GM19395 (cell line): ENCODE measurements around the gene KLHL17.
"Not testable (repeated sequence)": the region's sequence is repeated elsewhere in the genome, so short reads cannot be mapped to it uniquely, and the experiment has no call there.

ENCODE experiments used
- ATAC-seq: cut with Tn5 transposase; IDR thresholded peaks from one replicate; pipeline ENCODE4 v1.9.1; 2021; ENCODE audit warnings: mild to moderate bottlenecking, moderate library complexity; ENCODE audit not compliant: unreplicated experiment

The KLHL17 gene

GRCh38 chr1:966135-966703, 5.8 kb downstream of the KLHL17 start, which contains the start of gene PLEKHN1:
Gene PLEKHN1 (plus strand): TSS chr1:966482. CDS start chr1:966532, 50 bp downstream.
- peak; percentile 25 for ATAC-seq

GRCh38 chr1:966704-967300, 6.4 kb downstream of the KLHL17 start:
- ATAC-seq, result peak; percentile 69

GRCh38 chr1:967466-968343, 7.3 kb downstream of the KLHL17 start:
- no peak for ATAC-seq

- ATAC-seq, result no peak
These were observed 9.0 kb downstream of the KLHL17 start for GRCh38 chr1:969260-969855.

- no peak for ATAC-seq
These were observed 10.0 kb downstream of the KLHL17 start for GRCh38 chr1:970242-970972.

GRCh38 chr1:970973-971730, 10.8 kb downstream of the KLHL17 start:
- ATAC-seq, result no peak

- no peak for ATAC-seq
These were observed 11.5 kb downstream of the KLHL17 start for GRCh38 chr1:971751-972506.

GRCh38 chr1:972726-973458, 12.5 kb downstream of the KLHL17 start:
- ATAC-seq, result no peak

- ATAC-seq, result no peak
These were observed 13.3 kb downstream of the KLHL17 start for GRCh38 chr1:973459-974292.

- no peak for ATAC-seq
These were observed 13.9 kb downstream of the KLHL17 start for GRCh38 chr1:974293-974640.

GRCh38 chr1:974687-975328, 14.4 kb downstream of the KLHL17 start:
- ATAC-seq, result no peak

- ATAC-seq, result no peak
These were observed 15.0 kb downstream of the KLHL17 start for GRCh38 chr1:975365-975764.

- no peak for ATAC-seq
These were observed 15.7 kb downstream of the KLHL17 start for GRCh38 chr1:975896-976683.

- not testable (repeated sequence) for ATAC-seq
These were observed 16.4 kb downstream of the KLHL17 start for GRCh38 chr1:976791-977190.

- no peak for ATAC-seq
These were observed 17.9 kb downstream of the KLHL17 start for GRCh38 chr1:978069-978834.
